MM.1S (cell line): Measurements from ENCODE around the gene KPNA4.

Source experiments
- CTCF ChIP-seq: fragments of 300-600 bp; sonication (generic); IDR thresholded peaks from 2 replicates; pipeline ENCODE4 v1.5.1; 2016; ENCODE audit warnings: antibody characterized with exemption, low read length, mixed read lengths
- EZH2phosphoT487 ChIP-seq: fragments of 300-600 bp; sonication (generic); IDR thresholded peaks from 2 replicates; pipeline ENCODE4 v1.6.1; 2018; ENCODE audit warnings: antibody characterized with exemption, low read length

GRCh38 chr3:160569894-160570652 is 4.7 kb upstream of the KPNA4 start:
- TF ChIP-seq CTCF (no peak), EZH2phosphoT487 (no peak)
